ENCODE data around the gene FAM32A.

FAM32A gene

DNA sequence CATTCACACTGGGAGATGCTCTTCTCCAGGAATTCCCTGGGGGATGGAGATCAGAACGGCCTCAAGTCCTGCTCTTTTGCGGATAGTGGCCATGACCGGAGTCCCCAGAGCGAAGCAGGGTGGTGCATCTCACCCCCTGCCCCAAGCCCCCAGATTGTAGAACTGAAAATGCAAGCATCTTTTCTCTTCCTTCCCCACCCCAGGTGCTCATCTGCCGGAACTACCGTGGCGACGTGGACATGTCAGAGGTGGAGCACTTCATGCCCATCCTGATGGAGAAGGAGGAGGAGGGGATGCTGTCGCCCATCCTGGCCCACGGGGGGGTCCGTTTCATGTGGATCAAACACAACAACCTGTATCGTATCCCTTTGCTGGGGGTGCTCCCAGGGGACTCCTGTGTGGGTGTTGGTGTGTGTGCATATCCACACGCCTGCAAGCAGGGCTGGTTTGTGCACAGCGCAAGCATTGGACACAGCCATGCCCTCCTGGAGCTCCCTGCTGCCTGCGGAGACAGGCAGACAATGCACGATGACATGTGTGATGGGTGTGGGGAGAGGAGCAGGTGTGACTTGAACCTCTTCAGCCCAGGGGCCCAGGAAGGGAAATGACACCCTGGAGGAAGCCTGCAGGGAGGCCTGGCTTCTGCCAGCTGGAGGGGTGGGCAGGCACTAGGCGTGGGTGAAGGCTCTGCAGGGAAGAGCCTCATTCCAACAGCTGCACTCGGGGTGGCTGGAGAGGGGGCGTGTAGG lies 18.2 kb downstream of the FAM32A start:
- no peak for DNase-seq

DNA sequence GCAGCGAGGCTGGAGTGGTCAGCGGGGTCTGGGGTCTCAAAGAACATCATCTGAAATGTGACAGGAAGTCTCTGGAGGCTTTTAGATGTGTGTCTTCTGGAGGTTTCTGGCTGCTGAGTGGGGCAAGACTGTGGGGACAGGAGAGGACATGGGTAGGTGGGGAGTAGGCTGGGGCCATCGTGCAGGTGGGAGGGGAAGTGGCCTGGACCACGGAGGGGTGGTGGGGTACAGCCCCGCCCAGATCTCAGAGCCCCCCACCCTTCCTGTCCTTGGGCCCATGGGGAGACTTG lies 18.7 kb downstream of the FAM32A start:
- no peak for DNase-seq

DNA sequence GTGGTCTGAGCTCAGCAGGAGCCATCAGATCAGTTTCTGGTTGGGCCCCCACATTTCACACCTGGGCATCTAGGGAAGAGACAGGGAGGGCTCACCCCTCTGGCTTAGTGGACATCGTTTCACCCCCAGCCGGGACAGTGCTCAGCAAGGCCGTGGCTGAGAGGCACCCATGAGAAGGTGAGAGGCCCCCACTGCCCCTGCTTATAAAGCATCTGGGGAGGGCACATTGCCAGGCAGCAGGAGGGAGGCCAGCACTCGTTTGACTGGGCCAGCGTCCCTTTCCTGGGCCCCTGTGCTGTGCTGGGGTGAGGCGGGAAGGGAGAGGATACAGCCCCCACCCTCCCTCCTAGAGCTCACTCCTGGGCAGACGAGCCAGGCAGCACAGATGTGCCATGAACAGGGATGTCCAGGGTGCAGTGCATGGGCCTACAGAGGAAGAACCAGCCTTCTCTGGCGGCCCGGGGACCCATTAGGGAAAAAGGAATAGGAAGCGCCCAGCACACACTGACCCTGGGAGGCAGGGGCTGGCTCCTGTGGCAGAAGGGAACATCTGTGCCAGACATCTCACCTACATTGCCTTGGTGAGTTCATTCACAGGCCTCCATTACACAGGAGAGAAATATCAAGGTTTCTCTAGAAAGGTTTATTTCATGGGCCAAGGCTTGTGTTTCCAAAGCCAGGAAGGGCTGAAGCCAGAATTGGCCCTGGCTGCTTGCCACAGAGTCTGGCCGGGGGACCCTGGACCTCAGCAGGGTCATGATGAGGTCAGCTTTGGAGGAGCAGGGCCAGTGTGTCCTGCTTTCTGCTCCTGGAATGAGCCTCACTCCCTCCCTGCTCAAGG lies 20.2 kb downstream of the FAM32A start:
- no peak for DNase-seq

DNA sequence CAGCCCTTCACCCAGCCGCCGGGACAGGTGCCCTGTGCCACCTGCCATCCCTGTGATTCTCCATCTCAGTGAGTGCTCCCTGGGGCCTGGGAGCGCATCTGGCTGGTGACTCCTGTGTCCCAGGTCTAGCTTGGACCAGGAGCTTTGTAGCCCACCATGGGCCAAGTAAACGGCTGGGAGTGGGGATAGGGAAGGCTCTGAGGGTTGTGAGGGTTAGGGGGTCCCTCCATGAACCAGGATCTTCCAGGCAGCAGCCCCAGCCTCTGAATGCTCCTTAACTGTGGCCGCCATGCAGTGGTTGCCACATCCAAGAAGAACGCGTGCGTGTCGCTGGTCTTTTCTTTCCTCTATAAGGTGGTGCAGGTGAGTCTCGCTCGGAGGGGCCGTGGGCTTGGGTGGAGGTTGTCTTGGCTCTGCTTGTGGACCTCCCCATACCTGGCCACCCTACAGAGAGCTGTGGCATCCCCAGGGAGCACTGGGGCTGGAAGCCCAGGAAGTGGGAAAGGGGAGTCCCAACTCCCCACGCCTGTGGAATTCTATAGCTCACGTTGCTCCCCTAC lies 20.9 kb downstream of the FAM32A start:
- no peak for DNase-seq

DNA sequence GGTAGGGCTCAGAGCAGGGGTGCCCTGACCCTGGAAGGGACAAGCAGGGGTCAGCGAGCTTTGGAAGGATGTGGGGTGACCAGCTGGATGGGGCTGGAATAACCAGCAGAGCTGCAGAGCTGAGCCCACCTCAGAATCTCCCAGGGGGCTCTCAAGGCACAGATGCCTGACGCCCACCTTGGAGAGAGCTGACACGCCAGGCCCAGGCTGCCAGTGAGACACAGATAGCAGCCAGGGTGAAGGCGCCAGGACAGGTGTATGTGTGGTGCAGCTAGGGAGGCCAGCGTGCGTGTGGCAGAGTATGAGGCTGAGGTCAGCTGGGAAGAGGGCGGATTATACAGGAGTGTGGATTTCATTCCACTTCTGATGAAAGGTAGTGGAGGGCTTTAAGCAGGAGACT lies 21.4 kb downstream of the FAM32A start:
- DNase-seq, result no peak

DNA sequence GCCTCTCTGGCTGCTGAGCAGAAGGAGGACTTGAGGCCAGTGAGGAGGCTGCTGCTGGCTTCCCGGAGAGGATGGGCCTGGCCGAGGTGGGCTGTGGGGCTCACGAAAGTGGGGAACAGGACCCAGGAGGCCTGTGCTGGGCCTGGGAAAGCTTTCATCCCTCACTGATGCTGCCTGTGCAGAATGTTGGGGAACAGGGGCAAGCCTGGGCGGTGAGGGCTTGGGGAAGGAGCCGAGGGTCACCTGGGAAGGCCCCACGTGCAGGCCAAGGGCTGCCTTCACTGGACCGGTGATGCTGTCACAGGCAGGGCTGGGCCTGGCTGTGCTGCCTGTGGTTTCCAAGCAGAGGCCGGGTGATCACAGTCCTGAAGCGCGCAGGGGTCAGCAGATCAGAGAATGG lies 21.9 kb downstream of the FAM32A start:
- DNase-seq, result no peak

DNA sequence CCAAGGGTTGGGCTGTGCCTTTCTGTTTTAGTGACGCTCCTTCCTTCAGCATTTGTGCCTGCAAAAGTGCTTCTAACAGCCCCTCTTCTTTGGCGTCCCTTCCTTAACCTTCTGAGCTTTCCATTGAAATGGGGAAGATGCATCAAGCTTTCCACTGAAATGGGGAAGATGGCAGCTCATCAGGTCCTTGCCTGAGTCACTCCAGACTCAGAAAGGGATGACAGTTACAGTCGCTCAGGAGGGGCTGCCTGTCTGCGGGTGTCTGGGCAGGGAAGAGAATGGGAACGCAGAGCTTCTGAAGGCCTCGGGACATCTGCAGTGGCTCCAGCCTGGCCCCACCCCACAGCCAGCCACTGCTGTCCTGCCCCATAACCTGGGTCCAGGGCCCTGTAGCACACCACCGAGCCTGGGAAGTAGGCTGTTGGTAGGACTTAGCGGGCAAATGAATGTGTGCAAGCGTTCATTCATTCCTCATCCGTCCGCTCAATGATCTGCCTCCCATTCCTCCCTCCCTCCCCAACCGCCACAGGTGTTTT lies 22.3 kb downstream of the FAM32A start:
- no peak for DNase-seq

DNA sequence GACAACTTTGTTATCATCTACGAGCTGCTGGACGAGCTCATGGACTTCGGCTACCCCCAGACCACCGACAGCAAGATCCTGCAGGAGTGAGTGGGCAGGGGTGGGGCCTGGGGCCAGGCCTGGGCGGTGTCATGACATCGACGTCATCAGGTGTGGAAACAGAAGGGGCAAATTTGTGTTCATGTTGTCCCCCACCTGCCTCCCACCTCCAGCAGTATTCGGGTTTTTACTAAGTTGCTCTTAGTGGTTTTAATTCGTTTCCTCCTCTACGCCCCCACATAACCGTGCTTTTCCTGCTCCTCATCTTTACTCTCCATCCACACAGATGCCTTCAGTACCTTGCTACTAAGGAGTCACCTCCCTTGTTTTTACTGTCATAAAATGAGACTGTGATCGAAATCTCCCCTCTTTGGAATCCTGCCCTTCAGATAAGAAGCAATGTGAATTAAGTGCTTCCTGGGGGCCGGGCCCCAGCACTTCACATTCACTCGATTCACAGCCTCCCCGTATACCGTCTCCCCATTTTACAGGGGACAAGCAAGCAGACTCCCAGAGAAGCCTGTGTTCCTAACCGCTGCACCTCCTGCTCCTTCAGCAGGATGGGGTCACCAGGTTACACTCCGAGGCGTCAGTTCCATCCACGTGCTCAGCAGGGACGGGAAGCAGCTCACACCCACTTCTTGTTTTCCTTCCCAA lies 23.0 kb downstream of the FAM32A start:
- no peak for DNase-seq

DNA sequence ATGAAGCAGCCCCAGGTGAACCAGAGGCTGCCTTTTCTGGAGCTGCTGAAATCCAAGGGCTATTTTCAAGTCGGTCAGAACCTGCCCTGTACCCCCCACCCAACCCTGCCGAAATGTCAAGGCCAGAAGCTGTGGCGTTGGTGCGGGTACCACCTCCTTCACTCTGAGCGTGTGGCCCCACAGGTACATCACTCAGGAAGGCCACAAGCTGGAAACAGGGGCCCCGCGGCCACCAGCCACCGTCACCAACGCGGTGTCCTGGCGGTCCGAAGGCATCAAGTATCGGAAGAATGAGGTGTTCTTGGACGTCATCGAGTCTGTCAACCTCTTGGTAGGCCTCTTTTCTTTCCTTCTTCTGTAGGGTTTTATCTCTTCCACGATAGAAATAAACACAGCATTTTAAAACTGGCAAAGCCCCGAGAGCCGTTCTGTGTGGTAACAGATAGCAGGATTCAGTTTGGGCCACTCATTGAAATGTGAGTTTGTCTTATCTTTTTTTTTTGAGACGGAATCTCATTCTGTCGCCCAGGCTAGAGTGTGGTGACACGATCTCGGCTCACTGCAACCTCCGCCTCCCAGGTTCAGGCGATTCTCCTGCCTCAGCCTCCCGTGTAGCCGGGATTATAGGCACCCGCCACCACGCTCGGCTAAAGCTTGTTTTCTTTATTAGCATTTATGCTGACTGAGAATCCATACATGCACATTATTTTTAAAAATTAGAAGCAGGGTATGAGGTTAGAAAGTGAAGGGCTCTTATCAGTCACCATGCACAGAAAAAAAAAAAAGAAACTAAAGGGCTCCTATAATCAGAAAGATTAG lies 23.8 kb downstream of the FAM32A start:
- no peak for DNase-seq

DNA sequence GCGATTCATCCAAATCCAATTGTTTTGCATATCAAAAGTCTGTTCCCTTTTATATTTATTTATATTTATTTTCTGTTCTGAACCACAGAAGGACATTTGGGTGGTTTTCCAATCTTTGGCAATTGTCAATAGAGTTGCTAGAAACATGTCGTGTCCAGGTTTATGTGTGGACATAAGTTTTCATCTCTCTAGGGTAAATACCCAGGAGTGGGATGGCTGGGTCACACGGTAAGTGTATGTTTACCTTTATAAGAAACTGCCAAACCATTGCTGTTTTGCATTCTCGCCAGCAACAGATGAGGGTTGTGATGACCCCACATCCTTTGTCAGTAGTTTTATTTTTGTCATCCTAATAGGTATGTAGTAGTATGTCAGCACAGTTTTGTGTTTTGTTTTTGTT lies 25.0 kb downstream of the FAM32A start:
- DNase-seq, result no peak

DNA sequence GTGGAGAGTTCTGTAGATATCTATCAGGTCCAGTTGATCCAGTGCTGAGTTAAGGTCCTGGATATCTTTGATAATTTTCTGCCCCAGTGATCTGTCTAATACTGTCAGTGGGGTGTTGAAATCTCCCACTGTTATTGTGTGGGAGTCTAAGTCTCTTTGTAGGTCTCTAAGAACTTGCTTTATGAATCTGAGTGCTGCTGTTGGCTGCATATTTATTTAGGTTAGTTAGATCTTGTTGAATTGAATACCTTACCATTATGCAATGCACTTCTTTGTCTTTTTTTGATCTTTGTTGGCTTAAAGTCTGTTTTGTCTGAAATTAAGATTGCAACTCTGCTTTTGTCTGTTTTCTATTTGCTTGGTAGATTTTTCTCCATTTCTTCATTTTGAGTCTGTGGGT lies 27.9 kb downstream of the FAM32A start:
- no peak for DNase-seq

DNA sequence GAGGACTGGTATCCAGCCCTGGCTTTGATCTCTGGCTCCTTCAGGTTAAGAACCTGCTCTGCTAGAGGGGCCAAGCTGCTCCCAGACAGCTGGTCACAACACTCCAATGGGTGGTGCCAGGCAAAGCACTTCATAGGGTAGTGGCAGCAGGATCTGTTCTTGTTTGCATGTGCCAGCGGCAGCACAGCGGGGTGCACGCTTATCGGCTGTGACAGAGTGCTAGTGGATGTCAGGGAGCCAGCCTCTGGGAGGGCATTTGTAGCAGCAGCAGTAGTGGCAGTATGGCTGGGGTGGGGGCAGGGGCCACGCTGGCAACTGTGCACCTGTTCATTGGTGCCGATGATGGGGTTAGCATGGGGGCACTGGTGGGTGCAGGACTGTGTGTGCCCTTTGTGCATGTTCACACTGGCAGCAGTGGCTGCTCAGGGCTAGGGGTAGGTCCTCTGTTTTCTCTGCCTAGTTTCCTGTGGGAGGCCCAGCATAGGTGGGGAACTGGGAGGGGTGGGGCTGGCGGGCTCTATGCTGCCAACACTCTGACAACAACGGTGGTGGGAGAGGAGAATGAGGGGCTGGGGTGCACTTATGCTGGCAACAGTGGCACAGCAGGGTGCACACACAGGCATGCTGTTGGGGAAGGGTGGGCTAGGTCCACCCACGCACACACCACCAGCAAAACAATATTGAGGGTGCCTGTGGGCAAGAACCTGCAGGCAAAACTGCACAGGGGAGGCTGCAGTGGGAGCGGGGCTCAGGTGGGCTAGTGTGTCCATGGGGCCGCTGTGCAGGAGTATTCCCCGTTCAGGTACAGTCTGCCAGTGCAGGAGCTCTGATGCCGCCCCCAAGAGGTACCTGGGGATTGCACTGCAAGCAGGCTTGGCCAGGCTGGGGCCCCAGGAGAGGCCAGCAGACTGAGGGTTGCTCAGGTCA lies 31.8 kb downstream of the FAM32A start:
- DNase-seq, result no peak

DNA sequence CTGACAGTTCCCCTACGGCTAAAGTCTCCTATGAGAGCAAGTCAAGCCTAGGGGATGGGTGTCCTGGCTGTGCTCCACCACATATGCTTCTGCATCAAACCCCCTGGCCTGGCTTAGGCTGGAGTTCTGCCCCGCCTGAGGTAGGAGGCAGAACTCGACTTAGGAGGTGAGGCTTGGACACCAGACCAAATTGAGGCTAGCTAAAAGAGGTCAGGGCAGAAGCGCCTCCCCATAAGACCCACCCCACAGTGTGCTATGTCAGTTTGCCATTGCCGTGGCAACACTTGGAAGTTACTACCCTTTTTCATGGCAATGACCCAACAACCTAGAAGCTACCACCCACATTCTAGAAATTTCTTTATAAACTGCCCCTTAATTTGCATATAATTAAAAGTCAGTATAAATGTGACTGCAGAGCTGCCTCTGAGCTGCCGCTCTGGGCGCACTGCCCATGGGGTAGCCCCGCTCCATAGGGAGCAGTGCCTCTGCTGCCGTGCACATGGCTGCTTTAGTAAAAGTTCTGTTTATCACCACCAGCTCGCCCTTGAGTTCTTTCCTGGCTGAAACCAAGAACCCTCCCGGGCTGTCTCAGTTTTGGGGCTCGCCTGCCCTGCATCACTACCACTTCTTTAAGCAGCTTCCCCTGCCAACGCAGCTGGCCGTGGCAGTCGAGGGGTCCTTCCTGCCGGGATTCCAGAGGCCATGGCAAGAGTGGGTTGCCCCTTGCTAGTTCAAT lies 32.7 kb downstream of the FAM32A start:
- no peak for DNase-seq

DNA sequence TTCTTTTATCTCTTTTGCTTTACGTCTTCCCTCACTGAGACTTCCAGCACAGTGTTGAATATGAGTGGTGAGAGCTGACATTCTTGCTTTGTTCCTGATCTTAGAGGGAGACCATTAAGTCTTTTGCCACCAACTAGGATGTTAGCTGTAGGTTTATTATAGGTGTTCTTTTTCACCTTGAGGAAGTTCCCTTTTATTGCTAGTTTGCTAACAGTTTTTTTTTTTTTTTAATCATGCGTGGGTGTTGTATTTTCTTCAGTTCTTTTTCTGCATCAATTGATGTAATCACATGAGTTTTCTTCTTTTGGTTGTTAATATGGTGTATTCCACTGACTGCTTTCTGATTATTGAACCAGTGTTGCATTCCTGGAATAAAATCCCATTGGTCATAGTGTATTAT lies 33.6 kb downstream of the FAM32A start:
- DNase-seq, result no peak

DNA sequence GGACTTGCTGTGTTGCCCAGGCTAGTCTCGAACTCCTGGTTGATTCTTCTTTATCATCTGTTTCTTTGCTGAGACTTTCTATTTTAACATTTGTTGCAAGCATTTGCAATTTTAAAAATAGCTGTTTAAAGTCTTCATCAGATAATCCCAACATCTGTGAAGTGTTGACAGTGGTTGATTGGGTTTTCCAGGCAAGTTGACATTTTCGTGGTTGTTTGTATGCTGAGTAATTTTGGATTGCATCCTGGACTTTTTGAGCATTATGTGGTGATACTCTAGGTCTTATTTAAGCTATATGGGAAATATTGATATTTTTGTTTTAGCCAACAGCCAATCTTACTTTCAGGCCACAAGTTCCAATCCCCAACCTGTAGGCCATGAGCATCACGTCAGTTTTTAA lies 37.6 kb downstream of the FAM32A start:
- no peak for DNase-seq

DNA sequence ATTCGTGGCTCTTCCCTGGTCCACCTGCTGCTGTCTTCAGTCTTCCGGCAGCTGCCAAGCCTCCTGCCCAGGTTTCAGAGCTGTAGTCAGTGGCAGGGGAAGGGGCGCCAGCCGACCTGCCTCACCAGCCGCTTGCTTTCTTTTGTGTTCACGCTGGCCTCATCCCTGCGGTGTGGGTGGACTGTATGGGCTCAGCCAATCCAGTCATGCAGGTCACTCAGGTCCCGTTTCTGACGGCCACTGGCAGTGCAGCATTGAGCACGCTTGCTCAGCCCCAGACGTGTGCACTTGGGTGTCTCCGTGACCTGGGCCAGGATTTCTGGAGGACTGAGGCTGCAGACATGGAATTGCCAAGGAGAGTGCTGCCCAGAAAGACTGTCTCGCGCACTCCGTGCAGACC lies 38.5 kb downstream of the FAM32A start:
- no peak for DNase-seq

DNA sequence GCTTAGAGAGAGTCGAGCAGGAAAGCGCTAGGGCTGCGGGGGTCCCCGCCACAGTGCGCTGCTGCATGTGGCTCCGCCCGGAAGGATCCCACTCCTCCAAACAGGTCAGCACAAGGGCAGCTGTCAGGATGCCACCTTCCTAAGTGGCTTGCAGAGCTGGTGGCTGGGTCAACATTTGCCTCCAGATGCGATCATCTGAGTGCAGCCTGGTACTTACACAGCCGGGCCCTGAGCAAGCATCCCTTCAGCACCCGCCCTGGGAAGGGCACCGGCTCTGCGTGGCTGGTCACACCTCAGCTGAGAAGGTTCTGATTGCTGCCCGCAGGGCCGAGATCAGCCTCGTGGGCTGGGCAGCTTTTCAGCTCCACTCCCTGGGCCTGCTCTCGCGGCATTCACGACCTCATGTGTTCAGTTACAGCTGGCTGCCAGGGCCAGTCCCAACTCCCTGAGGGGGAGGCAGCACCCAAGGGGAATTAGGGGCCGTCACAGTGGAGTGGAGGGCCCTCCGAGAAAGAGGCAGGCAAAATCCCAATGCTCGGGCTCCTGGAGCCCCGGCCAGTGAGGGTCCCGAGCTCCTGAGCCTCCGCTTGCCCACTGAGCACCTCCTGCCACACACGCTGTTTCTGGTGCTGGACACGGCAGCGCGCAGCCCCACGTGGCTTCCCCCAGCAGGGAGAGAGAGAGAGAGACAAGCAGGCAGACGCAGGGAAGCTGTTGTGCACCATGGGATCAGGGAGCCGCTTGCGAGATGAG lies 39.3 kb downstream of the FAM32A start:
- DNase-seq, result no peak

DNA sequence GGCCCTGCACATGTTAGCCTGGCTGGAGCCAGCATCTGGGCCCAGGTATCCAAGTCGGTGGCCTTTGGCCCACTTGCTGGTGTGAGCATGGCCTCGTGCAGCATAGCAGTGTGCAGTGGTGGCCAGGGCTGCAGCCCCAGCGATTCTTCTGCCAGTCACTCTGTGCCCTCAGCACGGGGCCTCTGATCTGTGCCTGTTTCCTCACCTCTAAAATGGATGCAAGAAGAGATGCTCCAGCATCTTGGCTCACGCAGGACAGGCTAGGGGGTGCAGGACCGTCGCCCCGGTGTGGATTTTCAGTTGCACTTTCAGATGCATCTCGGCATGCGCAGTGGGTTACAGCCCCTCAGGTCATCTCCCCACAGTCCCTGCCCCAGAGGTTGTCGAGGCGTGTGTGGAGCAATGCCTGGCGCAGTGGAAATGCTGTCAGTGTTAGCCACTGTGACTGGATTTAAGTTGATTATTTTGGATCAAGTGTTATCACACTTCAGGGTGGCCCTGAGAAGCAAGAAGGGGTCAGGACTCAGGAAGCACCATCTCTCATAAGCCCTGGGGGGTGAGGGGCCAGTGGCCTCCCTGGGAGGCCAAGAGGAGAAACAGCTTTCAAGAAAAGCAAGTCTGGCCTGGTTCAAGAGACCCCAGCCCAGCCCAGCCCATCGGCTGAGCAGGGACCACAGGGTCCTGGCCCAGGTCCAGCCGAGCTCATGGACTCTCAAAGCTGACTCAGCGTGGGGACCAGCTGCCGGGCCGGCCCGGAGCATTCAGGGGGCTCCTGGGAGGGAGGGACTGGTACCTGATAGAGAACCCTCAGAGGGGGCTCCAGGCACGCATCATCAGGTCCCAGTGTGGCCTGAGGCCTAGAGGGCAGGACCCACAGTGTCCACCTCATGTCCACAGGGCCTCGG lies 40.3 kb downstream of the FAM32A start:
- DNase-seq, result no peak

DNA sequence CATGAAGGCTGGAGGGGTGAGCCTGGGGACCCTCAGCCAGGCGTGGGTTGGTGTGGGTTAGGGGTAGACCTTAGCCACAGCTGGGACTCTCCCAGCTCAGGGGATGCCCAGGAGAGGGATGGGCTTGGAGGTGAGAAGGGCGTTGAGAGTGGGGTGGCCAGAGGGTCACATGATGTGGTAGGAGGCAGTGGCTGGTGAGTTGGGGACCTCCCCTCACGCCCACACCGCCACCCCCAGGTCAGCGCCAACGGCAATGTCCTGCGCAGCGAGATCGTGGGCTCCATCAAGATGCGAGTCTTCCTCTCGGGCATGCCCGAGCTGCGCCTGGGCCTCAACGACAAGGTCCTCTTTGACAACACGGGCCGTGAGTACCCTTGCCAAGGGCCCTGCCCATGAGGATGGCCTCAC lies 41.0 kb downstream of the FAM32A start:
- no peak for DNase-seq
